ENCODE results near the gene SPOCD1.
"Not testable (repeated sequence)": the region's sequence is repeated elsewhere in the genome, so short reads cannot be mapped to it uniquely, and the experiment has no call there.

Gene SPOCD1

DNA sequence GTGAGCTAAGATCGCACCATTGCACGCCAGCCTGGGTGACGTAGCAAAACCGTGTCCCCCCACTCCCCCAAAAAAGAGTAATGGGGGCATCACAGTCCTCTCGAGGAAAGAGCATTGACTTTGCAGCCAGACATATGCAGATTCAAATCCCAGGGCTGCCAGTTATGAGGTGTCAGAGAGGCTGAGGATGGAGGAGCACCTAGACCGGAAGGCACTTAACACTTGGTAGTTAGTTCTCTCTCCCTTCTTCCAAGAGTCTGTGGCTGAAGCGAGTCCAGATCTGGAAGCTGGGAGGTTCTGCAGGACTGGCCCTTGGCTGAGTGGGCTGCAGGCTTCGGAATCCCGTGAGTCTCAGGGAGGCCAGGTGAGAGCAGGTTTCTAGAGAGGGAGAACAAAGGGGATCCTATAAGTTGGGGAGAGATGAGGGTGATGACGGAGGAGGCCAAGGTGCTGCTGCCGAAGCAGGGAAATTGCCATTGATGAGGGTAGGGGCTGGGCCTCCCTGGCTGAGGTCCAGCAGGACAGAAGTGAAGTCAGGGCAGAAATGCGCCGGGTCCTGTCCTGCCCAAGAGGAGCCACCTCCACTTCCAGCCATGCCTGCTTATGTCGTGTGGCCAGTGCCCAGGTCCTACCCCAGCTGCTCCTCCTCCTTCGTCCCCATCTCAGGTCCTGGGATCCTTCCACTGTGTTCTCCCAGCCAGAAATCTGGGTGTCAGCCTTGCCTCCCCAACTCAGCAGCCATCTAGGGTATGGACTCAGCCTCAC is 13.3 kb upstream of the SPOCD1 start:
- no peak for DNase-seq

DNA sequence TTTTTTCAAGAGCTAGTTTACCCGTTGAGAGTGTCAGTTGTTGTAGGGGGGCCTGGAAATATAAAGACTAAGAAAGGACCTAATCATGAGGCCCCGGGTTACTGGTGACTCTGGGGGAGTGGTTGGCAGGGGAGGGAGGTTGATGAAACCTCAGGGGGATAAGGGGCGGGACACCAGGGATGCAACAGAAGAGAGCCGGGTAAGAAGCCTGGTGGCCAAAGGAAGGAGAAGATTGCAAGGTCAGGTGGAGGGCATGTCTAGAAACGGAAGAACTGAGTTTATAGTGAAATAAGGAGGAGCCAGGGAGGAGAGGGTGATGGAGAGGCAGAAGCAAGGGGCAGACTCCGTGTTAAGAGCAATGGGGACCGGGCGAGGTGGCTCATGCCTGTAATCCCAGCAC is 12.5 kb upstream of the SPOCD1 start:
- DNase-seq, result no peak

DNA sequence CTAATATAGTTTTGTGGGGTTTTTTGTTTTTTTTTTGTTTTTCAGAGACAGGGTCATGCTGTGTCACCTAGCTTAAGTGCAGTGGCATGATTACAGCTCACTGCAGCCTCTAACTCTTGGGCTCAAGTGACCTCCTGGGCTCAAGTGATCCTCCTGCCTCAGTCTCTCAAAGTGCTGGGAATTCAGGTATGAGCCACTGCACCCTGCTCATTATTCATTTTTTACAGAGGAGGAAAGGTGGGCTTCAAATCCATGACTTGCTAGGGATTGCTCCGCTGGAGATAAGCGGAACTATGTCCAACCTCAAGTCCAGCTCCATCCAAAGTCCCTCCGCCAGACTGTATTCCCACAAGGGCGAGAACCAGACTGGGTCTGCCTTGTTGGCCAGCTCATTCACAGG is 8.0 kb upstream of the SPOCD1 start:
- no peak for DNase-seq

GRCh38 chr1:31822766-31823165 is 6.9 kb upstream of the SPOCD1 start:
- no peak for DNase-seq

GRCh38 chr1:31820196-31820595 is 4.4 kb upstream of the SPOCD1 start:
- DNase-seq, result not testable (repeated sequence)

DNA sequence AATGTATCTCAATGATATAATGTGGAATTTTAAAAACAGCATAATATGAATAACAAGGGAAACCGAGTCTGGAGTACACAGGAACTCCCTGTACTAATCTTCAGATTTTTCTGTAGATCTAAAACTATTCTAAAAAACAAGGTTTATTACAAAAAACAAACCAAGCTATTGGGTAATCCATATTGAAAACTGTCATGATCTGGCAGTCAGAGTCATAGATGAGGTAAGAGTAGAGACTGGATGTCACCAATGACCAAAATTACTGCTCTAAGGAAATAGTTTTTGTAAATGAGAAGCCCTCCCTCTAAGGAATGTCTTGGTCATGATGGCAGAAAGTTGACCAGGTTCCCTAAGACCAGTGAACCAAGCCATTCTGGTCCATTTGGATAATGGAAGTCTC is 2.4 kb upstream of the SPOCD1 start:
- no peak for DNase-seq

GRCh38 chr1:31816947-31817346 is 1.1 kb upstream of the SPOCD1 start:
- DNase-seq, result peak in 1 of 2 donors; percentile 20

- DNase-seq, result not testable (repeated sequence)
These were observed 679 bp upstream of the SPOCD1 start for GRCh38 chr1:31816501-31816900.

DNA sequence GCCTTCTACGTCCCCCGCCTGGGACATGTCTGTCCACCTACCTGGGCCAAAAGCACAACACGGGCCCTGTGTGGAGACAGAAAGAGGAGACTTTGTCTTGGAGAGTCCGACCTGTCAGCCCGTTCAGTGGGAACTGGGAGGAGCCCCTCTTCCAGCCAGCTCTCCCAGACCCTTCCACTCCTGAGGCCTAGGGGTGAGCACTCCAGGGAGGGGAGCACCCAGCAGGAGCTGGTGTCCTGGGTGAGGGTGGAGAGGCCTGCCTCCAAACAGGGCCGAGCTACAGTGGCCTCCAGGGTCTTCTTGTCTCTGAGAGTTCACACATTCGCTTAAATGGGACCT is 546 bp downstream of the SPOCD1 start:
- DNase-seq, result no peak

DNA sequence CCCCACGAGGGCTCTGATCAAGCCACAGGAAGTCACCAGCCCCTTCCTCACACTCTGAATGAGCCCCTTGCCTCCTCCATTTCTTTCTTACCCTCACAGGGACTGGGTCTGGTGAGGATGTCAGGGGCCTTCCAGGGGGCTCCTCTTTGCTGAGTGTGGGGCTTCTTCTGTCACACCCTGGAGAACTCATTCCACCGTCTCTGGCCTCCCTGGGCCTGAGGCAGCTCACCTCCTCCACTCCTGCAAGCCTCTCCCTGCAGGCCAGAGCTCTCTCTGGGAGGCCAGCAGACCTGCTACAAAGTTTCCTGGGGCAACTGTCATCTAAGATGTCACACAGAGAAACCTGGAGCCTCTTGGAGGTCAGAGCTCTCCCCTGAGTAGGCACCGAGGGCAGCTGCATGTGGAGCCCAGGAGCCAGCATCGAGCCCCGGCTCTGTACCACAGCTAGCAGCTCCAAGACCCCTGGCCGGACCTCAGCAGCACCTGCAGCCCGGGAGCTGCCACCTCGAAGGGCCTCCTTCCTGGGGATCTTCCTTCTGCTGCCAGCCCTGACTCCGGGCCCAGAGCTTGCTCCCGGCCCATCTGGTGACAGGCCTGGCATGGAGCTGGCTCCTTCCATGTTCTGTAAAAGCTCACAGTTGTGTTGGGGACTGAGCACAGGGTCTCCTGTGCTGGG is 1.1 kb downstream of the SPOCD1 start:
- no peak for DNase-seq

DNA sequence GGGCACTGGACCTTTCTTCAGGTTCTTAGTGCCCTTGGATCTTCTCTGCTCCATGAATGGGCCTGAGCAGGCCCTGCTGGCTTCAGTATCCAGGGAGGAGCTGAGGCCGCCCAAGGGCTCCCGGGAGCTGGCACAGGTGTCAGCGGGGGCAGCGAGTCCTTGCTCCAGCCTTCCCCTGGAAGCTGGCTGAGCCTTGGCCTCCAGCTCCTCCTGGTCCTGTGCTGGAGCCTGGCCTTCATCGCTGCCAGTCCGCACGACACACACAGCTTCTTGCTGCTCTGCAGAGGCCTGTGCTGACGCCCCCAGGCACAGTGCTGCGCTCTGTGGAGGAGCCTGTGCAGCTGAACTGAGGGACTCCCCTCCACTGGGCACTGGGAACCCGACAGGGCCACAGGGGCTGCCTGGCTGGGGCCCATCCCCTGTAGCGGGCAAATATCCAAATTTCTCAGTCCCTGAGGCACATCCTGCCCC is 1.7 kb downstream of the SPOCD1 start:
- DNase-seq, result no peak

DNA sequence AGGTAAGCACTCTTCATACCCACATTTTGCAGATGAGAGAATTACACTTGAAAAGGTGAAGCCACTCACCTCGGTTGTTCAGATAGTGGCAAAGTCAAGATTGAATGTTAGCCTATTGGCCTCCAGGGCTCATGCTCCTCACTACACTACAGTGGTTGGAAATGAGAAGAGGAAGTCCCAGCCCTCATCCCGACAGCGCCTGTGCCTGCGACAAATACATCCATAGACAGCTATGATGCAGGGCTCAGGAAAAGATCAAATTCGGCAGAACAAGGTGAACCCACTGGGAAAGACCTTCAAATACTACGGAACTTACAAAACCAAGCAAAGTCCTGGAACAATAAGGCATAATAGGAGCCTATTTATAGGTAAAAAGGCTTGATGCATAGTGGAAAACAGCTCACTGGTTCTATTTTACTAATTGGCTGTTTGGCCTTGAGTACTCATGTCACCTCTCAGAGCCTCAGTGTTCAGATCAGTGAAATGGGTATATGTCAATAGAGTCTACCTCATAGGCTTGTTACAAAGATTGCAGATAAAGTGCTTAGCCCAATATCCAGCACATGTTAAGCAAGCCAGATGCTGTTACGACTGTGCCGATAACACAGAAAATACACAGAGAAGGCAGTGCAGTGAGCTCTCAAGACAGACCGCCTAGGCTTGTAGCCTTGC is 3.5 kb downstream of the SPOCD1 start:
- no peak for DNase-seq

GRCh38 chr1:31811605-31812004 is 4.2 kb downstream of the SPOCD1 start:
- DNase-seq, result no peak

DNA sequence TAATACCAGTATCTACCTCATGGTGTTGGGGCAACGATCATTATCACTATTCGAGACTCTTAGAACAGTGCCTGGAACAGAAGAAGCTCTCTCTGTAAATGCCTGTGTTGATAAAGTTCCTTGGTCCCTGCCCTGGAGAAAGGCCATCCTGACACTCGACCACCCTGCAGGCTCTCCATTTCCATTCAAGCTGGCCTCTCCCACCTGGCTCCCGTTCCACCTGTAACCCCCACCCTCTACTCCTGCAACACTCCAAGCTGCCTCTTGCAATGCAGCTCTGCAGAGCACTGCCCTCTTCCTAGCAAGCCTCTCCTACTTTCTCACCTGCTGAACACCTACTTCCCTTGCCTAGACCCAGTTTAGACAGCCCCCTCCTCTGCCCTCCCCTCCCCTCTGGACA is 6.1 kb downstream of the SPOCD1 start:
- DNase-seq, result no peak

DNA sequence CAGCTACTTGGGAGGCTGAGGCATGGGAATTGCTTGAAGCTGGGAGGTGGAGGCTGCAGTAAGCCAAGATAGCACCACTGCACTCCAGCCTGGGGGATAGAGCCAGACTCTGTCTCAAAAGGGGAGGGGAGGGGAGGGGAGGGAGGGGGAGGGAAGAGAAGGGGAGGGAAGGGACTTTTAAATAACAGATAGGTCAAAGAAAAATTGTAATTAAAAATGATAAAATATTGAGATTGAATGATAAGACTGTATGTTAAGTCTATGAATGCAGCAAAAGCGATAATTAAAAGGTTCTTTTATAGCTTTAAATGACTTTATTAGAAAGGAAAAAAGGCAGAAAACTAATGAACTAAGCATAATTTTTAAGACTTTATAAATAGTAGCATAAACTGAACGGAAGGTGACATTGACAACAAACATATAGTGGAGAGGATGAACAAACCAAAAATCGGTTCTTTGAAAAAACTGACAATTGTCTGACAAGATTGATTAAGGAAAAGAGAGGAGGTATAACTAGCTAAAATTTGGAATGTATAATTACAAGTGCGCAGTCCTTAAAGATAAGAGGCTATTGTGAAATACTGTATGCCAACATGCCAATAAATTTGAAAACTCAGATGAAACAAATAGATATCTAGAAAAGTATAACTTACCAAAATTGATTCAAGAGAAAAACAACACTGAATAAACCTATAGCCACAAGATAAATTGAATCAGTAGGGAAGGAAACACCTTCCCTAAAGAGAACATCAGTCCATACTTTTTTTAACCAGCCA is 8.4 kb downstream of the SPOCD1 start:
- DNase-seq, result no peak

- no peak for DNase-seq
These were observed 10.5 kb downstream of the SPOCD1 start for GRCh38 chr1:31805318-31805717.

DNA sequence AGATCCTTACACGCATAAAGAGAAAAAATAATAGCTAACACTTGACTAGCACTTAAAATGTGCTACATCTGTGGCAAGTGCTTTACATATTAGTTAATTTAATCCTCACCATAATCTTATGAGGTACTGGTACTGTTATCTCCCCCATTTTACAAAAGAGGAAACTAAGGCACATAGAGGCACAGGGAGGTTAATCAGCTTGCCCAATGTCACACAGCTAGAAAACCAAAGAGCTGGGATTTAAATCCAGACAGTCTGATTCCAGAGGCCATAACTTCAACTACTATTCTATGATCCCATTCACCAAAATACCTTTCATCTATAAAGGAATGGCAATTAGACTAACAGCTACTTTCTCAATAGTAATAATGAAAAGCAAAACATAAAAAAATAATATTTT is 11.7 kb downstream of the SPOCD1 start:
- DNase-seq, result no peak

GRCh38 chr1:31803610-31804009 is 12.2 kb downstream of the SPOCD1 start:
- no peak for DNase-seq

- no peak for DNase-seq
These were observed 13.4 kb downstream of the SPOCD1 start for GRCh38 chr1:31802190-31803150.

- no peak for DNase-seq
These were observed 14.4 kb downstream of the SPOCD1 start for GRCh38 chr1:31801458-31801857.

- DNase-seq, result no peak
These were observed 15.2 kb downstream of the SPOCD1 start for GRCh38 chr1:31800674-31800967.

Data from bone marrow (tissue), 2 donors.